Superior temporal gyrus (tissue), 1 donor: ENCODE results near the gene HLA-B.
"Not testable (repeated sequence)": the region's sequence is repeated elsewhere in the genome, so short reads cannot be mapped to it uniquely, and the experiment has no call there.

Source experiments
- DNase-seq: peaks from one replicate; pipeline ENCODE4 v3.0.0-alpha.2; 2016; ENCODE audit errors: extremely low spot score

HLA-B gene

DNA sequence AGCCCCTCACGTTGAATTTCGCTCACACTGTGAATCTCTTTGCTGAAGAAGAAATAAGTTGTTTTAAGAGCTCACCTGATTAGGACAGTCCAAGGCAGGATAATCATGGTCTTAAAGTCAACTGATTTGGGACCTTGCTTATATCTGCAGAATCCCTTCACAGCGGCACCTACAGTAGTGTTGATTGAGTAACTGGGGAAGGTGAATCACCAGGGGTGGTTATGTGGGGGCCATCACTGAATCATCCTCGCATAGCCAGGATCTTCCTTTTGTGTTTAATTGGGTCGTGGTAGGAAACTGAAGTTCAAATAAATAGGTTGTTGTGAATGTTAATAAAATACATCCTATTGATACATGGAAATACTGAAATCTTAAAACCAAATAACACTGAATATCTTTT, 26.2 kb upstream of the HLA-B start:
- DNase-seq = no peak

DNA sequence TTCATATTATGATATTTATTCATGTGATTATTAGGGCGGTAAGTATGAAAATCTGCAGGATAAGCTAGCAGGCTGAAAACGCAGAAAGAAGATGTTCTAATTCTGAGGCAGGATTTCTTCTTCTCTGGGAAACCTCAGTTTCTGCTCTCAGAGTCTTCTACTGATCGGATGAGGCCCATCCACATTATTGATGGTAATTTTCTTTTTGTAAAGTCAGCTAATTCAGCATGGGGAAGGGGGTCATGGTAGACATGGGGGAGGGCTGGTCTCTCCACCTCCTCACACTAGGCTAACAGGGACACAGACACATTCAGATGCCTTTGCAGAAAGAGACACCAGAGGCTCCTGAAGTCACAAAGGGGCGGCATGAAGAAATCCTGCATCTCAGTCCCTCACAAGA, 24.7 kb upstream of the HLA-B start:
- no peak for DNase-seq

DNA sequence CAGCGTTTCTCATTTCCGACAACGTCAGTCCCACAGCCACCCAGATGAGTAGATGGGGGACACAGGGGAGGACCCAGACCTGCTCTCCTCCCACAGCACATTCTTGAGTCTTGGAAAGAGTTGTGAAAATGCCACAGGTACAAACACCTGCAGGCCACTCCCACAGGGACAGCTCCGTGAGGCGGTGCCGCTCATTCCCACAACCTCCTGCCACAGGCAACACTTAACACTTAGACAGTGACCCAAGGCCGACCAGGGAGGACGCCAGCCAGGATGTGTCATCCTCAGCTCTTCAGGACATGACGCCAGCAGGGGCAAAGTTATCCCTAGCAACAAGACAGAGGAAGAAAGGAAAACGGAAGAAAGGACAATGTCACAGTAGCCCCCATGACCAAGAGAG, 22.9 kb upstream of the HLA-B start:
- no peak for DNase-seq

- DNase-seq = no peak
Observed at GRCh38 chr6:31378721-31379103, 21.7 kb upstream of the HLA-B start.

- no peak for DNase-seq
Observed at GRCh38 chr6:31378062-31378720, 21.2 kb upstream of the HLA-B start.

DNA sequence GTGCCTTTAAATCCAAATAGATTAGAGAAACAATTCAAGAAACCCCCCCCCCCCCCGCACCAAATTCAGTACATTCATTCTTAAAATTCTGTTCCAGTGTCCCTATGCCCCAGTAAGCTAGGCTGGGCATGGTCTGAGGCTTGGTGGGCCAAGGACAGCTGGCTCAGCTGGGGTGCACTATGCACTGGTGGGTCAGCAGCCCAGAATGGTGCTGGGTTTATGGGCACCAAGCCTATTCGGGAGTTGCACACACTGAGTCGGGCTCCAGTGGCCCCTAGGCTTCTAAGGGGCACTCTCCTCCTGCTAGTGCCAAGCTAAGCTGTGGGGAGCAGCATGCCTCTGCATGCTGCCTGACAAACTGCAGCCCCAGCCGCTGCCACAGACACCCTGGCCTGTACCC, 20.1 kb upstream of the HLA-B start:
- DNase-seq = no peak

- no peak for DNase-seq
Observed at GRCh38 chr6:31375699-31376098, 18.7 kb upstream of the HLA-B start.

DNA sequence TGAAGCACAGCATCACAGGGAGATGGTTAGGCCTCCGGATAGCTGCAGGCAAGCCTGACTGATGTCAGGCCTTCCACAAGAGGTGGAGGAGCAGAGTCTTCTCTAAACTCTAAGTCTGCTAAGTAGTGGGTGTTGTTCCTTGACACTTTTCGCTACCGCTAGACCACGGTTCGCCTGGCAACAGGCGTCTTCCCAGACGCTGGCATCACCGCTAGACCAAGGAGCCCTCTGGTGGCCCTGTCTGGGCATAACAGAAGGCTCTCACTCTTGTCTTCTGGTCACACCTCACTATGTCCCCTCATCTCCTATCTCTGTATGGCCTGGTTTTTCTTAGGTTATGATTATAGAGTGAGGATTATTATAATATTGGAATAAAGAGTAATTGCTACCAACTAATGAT, 17.1 kb upstream of the HLA-B start:
- not testable (repeated sequence) for DNase-seq

GRCh38 chr6:31368461-31368860, 11.5 kb upstream of the HLA-B start:
- no peak for DNase-seq

DNA sequence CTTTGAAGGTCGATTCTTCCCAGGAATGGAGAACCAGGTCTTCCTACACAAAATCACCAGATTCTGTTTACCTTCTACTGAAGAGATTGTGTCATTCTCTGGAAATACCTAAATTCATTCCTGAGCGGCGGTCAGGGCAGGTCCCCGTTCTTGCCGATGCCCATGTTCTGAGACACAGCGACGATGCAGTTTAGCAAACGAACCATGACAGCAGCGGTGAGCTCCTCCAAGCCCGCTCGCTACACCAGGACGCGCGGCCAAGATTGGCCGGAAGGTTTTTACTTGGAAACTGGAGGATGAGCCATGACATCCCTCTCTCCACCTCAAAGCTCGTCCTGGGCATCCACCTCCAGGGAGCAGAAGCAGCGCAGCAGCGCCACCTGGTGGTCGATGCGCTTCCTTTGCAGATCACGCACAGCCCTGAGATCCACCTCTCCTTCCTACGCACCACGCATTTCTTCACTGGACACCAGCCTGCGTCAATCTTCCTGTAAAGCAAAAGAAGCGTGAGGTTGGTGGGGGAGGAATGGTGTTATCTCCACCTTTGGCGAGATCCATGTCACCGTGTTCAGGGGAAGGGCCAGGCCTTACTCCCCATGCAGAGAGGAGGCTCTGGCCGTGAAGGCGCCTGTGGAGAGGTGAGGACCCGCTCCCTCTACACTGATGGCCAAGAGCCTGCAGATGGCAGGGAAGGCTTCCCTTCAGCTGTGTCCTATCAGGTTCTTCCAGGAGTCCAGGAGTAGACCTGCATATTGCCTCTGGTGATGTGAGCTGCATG, 9.9 kb upstream of the HLA-B start:
- peak; percentile 94 for DNase-seq

DNA sequence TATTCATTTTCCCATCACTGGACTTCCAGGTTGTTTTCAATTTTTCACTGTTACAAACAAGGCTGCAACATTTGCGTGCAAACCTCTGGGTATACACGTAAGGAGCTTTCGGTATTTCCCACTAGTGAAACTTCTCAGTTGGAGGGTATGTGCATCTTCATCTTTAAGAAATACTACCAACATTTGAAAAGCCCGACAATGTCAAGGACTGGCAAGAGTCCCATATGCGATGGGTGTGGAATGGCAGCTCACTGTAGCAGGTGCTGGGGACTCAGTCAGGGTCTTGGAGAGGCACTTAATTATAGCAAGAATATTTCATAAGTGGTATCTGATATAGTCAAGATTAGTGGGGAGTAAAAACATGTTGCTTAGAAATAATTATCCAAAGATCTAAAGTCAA, 8.9 kb upstream of the HLA-B start:
- DNase-seq = no peak

- no peak for DNase-seq
Observed at GRCh38 chr6:31363811-31364210, 6.8 kb upstream of the HLA-B start.

DNA sequence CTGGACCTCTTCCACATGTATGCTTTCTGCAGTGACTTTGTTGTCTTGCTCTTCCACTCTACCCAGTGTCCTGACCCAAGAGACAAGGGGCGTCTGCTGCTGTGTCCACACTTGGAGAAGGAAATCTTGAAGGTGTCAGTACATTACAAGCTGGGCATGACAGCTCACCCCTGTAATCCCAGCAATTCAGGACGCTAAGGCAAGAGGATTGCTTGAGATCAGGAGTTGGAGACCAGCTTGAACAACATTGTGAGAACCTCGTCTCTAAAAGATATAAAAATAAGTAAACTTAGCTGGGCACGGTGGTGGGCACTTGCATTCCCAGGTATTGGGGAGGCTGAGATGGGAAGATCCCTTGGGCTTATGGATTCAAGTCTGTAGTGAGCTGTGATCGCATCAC, 5.8 kb upstream of the HLA-B start:
- no peak for DNase-seq

DNA sequence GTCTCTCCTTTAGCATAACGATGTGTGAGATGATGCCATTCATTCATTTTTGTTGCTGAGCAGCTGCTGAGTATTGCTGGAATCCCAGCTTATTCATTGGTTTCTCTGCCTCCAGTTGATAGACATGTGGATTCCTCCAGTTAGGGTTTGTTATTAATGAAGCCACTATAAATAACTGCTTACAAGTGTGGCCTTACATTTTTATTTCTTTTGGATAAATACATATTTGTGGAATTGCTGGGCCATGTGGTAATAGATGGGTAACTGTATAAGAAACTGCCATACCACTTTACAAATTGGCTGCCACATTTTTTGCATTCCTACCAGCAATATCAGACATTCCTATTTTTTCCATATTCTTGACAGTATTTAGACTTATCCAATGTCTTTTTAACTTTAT, 2.6 kb upstream of the HLA-B start:
- no peak for DNase-seq

- no peak for DNase-seq
Observed at GRCh38 chr6:31358302-31358701, 1.3 kb upstream of the HLA-B start.

- no peak for DNase-seq
Observed at GRCh38 chr6:31357886-31358285, 907 bp upstream of the HLA-B start.

DNA sequence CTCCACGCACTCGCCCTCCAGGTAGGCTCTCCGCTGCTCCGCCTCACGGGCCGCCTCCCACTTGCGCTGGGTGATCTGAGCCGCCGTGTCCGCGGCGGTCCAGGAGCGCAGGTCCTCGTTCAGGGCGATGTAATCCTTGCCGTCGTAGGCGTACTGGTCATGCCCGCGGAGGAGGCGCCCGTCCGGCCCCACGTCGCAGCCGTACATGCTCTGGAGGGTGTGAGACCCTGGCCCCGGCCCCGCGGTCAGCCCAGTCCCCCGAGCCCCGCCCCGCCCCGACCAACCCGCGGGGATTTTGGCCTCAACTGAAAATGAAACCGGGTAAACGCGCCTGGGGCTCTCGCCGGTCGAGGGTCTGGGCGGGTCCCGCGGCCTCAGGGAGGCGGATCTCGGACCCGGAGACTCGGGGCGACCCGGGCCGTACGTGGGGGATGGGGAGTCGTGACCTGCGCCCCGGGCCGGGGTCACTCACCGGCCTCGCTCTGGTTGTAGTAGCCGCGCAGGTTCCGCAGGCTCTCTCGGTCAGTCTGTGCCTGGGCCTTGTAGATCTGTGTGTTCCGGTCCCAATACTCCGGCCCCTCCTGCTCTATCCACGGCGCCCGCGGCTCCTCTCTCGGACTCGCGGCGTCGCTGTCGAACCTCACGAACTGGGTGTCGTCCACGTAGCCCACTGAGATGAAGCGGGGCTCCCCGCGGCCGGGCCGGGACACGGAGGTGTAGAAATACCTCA, 598 bp downstream of the HLA-B start:
- DNase-seq = no peak

GRCh38 chr6:31355583-31355948, 1.4 kb downstream of the HLA-B start:
- no peak for DNase-seq

DNA sequence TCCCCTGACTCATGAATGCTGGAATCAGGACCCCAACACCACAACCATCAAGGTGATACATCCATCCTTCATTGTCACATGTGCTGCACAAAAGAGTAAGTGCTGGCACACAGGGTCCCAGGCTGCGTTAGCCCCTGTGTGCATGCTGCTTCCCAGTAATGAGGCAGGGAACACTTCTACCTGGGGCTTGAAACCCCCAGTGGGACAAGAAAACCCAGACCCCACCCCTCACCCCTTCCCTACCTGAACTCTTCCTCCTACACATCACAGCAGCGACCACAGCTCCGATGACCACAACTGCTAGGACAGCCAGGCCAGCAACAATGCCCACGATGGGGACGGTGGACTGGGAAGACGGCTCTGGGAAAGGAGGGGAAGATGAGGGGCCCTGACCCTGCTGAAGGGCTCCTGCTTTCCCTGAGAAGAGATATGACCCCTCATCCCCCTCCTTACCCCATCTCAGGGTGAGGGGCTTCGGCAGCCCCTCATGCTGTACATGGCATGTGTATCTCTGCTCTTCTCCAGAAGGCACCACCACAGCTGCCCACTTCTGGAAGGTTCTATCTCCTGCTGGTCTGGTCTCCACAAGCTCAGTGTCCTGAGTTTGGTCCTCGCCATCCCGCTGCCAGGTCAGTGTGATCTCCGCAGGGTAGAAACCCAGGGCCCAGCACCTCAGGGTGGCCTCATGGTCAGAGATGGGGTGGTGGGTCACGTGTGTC, 2.0 kb downstream of the HLA-B start:
- DNase-seq = no peak

GRCh38 chr6:31354158-31354863, 2.7 kb downstream of the HLA-B start:
- DNase-seq = no peak

DNA sequence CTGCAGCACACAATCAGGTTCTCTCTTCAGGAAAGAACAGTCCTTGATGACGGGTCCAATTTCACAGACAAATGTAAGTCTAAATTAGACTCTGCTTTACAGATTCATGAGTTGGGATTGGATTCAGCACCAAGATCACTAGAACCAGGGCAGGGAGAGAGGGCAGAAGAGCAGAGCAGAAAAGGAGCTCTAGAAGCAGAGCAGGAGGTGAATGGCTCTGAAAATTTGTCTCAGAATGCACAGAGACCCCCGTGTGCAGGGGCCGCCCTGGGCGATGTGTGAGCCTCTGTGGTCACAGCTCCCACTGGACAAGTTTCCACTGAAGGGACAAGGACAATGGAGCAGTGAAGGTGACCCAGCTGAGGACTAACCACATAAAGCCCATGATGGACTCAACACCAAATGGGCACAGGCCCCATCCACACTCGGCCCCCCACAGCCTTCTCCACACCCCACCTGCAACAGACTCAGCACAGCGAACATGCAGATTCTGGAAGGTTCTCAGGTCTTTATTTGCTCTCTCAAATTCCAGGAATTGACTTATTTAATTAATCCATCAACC, 3.5 kb downstream of the HLA-B start:
- DNase-seq = no peak
